HG03045 (cell line): ENCODE results near the gene FOSL1.
A peak's percentile ranks its signal among the peaks of the same experiment; 100 is the strongest.

ENCODE experiments used
- ATAC-seq: cut with Tn5 transposase; IDR thresholded peaks from one replicate; pipeline ENCODE4 v1.9.1; 2021; ENCODE audit warnings: mild to moderate bottlenecking, moderate library complexity; ENCODE audit not compliant: unreplicated experiment

Gene FOSL1

GRCh38 chr11:65865550-65866172 is 34.5 kb downstream of the FOSL1 start:
- no peak for ATAC-seq

GRCh38 chr11:65864706-65865471 is 35.3 kb downstream of the FOSL1 start:
- ATAC-seq = no peak

GRCh38 chr11:65863889-65864705 is 36.1 kb downstream of the FOSL1 start:
- ATAC-seq = no peak

GRCh38 chr11:65862941-65863888 is 37.0 kb downstream of the FOSL1 start:
- ATAC-seq = no peak

DNA sequence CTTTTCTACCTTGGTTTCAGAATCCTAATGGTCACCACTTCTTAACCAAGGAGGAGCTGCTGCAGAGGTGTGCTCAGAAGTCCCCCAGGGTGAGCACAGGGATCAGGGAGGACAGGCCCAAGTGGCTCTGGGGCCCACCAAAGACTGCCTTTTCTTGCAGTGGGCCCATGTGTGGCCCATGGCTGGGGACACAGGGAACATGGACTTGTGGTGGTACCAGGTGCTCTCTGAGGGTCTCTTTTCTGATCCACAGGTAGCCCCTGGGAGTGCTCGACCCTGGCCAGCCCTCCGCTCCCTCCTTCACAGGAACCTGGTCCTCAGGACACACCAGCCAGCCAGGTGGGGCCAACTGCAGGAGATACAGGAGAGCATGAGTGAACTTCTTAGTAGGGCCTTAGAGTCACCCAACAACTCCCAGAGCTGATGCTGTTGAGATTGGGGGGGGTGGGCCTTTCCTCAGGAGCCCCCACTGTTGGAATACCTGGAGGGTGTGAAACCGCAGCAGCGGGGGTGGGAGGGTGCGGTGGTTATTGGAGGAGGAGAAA is 37.9 kb downstream of the FOSL1 start:
- no peak for ATAC-seq

DNA sequence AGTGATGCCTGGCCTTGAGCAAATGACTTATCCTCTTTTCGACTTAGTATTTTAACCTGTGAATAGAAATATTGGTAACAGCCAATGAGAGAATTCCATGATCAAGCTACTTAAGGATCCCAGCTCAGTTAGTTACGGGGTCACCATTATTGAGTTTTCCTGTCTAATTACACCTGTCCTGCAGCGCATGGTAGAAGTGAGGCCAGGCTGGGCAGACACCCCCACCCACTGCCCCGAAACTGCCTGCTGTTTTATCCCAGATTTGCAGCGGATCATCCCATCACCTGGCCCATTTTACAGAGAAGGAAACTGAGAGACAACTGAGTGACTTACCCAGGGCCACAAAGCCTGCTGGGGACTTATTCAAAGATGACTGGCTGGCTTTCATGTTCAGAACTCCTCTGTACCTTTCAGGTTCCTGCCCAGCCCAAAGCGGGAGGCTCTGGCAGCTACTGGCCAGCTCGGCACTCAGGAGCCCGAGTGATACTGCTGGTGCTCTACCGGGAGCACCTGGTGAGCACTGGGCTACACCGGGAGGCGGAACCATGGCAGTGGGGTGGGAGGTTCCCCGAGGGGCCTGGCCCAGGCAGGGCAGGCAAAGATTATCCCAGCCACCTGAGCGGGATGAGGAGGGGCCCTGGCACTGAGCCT is 38.5 kb downstream of the FOSL1 start:
- no peak for ATAC-seq

GRCh38 chr11:65861165-65861505 is 39.1 kb downstream of the FOSL1 start:
- no peak for ATAC-seq

DNA sequence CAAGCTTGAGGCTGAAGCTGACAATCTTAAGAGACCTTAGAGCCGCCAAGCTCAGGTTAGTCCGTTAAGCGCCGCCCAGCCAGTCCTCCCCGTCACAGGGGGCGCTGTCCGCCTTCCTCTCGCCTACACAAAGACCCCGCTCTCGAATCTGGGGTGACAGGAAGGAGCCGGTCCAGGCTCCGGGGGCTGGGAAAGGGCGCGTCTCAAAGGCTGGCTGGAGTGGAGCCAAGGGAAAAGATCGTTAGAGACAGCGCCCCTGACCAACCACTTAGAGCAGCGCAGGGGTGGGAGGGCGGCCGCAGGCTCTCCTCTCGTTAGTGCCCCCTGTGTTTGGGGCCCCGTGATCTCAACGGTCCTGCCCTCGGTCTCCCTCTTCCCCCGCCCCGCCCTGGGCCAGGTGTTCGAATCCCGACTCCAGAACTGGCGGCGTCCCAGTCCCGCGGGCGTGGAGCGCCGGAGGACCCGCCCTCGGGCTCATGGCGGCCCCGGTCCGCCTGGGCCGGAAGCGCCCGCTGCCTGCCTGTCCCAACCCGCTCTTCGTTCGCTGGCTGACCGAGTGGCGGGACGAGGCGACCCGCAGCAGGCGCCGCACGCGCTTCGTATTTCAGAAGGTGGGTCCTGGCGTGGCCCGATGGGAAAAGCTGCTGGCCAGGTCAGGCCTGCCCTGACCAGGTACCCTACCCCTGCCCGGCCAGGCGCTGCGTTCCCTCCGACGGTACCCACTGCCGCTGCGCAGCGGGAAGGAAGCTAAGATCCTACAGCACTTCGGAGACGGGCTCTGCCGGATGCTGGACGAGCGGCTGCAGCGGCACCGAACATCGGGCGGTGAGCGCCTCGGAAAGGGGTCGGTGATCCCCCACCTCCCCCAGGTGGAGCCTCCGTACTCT is 39.7 kb downstream of the FOSL1 start, which contains the start of gene MUS81:
Gene MUS81 (plus strand): TSS at position 156 of the 887 bp plus-strand sequence. CDS start 321 bp downstream, at position 477.
- ATAC-seq = no peak

- no peak for ATAC-seq
Measured at GRCh38 chr11:65859812-65860277, 40.3 kb downstream of the FOSL1 start.

DNA sequence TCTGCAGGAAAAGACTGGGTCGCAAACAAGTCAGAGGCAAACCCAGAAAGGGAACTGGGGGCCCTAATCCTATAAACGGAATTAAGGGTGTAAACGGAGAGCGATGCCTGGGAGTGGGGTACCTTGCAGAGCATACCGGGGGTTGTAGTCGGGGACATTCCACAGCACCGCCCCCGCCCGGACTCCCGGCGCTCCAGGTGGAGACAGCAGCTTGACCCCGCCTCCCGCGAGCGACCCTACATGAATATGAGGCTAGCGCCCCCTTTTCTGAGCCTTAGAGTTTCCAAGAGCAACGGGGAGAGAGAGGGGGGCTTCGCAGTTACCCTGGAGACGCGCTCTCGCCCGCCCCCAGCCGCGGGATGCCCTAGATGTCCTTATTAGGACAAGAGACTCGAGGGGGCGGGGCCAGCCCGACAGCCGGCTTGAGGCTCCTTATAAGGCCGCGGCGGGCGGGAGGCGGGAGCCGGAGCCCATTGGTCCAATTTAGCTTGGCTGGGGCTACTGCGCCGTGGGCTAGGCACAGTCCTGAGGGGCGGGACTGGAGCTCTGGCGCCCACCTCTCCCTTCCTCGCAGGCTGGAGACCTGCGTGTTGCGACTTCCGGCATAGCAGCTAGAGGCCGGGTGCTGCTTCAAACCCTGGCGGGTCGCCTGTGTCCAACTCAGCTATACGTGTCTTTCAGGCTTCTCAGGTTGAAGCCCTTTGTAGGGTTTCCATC is 40.9 kb downstream of the FOSL1 start:
- ATAC-seq = peak; percentile 48

DNA sequence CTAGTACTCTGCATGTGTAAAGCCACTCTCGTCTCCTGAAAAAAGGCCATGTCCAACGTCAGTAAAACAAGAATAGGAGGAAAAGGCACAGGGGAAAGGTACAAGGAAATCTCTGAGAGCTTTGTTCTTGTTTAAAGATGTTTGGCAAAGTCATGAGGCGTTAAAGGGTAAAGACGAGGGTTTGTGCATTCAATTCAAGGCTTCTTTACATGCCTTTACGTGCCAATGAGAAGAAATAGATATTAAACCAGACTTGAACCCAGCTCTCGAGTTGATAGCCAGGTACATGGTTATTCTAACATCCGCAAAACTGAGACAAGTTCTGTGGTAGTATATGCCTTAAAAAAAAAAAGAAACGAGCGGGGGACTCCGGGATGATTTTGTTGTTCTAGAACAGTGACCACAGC is 41.5 kb downstream of the FOSL1 start:
- ATAC-seq = no peak

DNA sequence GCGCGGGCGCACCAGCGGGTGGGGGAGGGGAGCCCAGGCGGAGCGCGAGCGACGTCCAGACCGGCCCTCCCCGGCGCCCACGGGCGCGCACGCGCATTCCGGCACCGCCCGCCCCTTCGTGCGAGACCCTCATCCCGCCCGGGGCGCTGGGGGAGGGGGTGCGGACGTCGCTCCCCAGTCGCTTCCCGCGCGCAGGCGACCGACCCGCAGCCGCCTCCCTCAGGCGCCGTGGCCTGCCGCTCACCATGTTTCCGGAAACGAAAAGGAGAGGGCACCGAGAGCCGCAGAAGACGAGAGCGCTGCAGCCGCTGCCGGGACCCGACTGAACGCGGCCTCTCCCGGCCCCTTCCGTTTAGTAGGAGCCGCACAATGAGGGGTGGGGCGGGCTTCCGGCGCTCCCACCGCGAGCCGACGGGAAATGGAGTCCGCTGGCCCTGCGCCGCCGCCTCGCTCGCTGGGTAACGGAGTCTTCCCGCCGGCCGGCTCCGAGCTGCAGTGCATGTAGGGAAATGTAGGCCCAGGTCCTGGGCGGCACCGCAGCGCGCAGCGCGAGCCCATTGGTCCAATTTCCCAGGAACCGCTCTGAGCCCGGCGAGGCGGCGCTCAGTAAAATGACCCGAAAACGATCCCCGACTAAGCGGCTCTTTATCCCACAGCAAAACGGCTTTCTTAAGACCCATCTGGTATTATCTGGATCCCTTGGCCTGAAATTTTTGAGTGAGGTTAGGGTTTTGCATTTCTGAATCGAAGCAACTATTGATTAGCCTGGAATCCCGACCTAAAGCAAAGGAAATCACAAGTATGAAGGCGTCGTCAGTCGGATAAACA is 42.1 kb downstream of the FOSL1 start, which contains the start of gene CFL1:
Gene CFL1 (minus strand): TSS at position 328 of the 828 bp plus-strand sequence. CDS start 81 bp downstream, at position 247.
- peak; percentile 44 for ATAC-seq

DNA sequence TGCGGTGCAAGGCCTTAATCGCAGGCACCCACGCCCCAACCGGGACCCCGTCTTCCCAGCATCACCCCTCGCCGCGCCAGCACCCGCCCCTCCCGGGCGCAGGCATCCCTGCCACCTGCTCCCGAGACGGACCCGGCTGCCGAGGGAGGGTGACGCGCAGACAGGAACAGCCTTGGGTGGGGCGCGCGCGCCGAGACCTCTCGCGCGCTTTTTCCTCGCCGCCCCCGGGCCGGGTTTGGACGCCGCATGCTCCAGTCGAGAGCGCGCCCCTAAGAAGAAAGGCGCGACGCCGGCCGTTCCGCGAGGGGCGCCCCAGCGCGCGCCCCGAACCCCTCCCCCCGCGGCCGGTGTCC is 42.7 kb downstream of the FOSL1 start:
- peak; percentile 11 for ATAC-seq

GRCh38 chr11:65856689-65857499 is 43.3 kb downstream of the FOSL1 start:
- ATAC-seq = peak; percentile 25

DNA sequence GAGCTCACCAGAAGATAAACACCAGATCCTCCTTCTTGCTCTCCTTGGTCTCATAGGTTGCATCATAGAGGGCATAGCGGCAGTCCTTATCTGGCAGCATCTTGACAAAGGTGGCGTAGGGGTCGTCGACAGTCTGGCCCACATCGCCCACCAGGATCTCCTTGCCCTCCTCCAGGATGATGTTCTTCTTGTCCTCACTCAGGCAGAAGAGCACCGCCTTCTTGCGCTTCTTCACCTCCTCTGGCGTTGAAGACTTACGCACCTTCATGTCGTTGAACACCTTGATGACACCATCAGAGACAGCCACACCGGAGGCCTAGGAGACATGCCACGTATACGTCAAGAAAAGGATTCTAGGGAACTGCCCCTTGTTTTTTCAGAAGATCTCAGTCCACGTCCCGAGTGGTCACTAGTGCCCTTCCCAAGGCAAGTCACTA is 44.2 kb downstream of the FOSL1 start:
- ATAC-seq = no peak
